GM18508 (cell line): ENCODE data around the gene COL19A1.
"Not testable (repeated sequence)": the region's sequence is repeated elsewhere in the genome, so short reads cannot be mapped to it uniquely, and the experiment has no call there.

Experiments used
- ATAC-seq: cut with Tn5 transposase; IDR thresholded peaks from one replicate; pipeline ENCODE4 v1.9.1; 2021; ENCODE audit warnings: moderate number of reproducible peaks; ENCODE audit not compliant: insufficient read depth, unreplicated experiment

Gene COL19A1

DNA sequence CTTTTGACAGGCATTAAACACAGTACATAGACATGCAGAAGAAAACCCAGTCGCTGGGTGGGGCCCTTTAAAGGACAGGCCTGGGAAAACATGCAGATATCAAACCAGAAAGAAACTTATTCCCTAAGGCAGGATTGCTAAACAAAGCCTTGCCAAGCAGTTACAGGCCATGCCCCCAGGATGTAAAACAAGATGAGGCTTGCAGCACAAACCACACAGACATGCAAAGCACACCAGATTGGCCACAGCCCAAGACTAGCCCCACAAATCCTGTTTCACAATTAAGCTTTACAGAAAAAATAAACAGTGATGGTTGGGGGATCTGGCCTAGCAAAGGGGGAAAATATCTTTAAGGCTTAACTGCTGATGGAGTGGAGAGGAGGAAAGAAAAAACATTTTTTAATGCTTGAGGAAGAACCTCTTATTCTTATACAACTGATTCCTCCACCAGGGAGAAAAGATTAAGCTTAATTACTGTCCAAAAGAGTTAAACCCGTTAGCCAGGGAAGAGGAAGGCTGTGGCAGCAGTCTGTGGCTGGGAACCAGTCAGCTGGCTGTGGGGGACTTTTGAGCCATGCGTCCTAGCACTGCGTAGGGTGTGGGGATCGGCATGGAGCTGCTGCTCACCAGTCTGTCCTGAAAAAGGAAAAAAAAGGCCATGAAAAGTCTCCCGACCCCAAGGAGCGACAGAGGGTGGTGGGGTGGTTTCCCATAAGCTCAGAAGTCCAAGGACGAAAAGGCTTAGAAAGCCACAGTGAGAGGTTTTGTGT lies 28.4 kb downstream of the COL19A1 start:
- ATAC-seq, result no peak

DNA sequence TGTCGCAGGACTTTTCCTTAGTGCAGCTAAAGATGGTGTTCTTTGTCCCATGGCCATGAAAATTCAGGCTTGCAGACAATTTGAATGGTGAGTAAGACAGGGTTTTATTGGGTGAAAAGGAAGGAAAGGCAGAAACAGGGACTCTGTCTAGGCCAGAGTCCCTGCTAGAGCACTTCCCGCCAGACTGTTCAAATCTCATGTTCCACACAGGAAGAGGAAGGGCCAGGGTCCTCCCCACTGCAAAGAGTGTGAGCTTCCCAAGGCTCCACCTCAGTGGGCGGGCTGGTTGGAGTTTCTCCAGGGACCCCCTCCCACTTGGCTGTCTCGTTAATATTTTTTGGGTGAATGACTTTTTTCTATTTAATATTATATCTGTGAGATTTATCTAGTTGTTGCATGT lies 29.0 kb downstream of the COL19A1 start:
- no peak for ATAC-seq

DNA sequence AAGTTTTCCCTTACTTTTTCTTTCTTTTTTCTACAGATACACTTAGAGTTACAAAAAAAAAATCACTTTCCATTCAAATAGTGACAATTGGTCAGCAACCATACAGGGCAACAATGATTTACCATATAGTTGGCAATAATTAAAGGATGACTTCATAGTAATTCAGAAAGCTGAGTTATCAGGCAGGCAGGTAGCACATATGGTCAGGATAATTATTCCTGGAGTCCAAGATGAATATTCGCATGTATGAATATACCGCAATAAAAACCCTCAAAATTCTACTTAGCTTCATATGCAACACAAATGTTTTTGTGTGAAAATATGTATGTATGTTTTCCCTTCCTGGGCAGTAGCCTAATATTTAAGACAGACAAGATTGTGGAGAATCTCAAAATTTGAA lies 34.5 kb downstream of the COL19A1 start:
- ATAC-seq, result no peak

DNA sequence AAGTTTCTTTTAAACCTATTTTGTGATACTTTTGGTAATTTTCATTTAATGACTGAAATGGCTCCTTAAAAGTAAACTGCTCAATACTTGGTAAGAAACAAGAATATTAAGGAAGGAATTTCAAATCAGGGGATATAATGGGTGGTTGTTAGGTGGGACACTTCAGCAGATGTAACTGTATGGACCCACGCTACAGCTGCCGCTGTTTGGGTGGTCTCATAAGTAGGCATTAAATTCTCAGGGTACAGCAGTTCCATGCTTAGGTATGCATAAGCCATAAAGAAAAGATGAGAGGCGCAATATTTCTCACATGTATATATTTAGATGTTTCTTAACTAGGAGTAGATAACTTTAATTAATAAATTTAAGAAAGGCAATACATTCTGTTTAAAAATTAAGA lies 35.0 kb downstream of the COL19A1 start:
- no peak for ATAC-seq

DNA sequence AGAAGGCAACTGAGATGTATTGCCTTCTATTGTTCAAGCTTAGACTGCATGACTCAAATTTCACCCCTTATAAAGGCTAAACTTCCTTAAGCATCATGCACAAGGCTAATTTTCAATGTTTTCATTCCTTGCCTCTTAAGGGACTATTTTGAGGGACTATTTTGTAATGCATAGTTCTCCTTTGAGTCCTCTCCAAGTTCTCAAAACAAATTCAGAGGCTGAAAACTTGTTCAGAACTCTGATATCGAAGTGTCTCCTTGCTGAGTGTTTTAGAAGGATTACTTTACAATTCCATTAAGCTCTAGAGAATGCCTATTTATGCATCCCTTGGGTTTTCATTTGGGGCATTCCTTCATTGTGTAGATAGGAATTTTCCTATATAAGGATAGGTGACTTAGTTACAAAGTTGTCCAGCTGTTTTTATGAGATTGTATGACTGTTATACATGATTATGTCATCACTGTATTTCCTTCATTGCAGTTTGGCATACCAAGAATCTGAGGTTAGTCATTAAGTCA lies 41.7 kb downstream of the COL19A1 start:
- no peak for ATAC-seq

DNA sequence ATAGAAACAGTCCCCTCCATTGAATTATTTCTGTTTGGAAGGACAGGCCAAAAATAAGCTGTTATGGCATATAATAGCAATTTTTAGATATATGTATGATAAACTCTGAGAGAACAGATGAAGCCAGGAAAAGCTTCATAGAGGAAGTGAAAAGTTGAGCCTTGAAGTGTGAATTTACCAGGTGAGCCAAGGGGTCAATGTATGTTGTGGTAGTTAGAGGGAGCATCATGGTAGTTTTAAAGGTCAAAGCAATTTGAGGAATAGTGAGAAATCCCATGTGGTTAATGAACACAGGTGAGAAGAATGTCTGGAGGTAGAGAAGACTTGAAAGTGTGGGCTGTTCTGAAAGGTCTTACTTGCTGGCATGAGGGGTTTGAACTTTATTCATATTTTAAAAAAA lies 47.0 kb downstream of the COL19A1 start:
- ATAC-seq, result no peak

DNA sequence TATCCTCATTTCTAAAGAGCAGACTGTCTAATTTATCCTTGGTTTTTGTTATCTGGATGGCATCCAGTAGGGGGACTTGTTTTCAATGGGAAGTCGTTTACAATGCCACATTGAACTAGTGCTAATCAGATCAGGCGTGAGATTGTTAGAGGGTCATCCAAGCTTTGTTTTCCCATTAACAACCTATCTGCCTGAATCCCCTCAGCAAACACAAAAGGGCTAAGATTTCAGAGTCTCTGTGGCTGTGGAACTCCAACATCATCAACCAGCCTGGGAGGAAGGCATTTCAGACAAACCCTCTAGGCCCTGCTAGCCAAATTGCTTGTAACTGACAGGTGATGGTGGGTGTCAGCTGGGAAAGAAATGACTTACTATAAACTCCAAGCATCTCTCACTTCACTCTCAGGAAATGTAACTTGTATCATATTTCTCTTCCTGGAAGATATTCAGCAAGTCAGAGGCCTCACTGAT lies 47.7 kb downstream of the COL19A1 start:
- ATAC-seq, result no peak

DNA sequence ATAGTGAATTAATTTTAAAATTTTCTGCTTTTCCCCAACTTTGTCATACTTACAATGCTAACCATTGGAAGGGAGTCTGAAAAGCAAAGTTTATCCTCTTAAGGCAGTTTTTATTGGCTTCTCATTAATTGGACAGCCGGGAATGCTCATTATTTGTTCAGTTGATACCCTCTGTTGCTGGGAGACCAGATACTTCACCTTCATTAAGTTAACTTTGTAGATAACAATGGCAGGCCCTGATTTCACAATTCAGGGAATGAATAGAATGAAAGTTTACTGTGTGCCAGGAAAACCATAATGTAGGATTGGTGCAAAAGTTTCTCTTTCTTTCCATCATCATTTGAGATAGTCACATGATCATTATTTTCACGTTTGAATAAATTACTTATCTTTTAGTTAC lies 49.0 kb downstream of the COL19A1 start:
- ATAC-seq, result no peak

DNA sequence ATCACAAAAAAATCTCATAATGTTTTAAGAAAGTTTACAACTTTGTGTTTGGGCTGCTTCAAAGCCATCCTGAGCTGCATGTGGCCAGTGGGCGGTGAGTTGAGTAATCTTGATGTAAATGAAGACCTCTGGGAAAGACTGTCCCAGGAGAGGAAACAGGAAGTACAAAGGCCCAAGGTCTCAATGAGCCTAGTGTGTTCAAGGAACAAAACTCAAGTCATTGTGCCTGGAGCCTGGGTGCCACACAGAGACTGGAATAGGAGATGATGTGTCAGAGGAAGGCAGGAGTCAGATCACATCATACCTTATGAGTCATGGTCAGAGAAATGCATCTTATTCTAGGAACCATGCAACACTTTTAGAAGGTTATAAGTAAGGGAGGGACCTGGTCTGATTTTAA lies 51.5 kb downstream of the COL19A1 start:
- ATAC-seq, result peak; percentile 49

DNA sequence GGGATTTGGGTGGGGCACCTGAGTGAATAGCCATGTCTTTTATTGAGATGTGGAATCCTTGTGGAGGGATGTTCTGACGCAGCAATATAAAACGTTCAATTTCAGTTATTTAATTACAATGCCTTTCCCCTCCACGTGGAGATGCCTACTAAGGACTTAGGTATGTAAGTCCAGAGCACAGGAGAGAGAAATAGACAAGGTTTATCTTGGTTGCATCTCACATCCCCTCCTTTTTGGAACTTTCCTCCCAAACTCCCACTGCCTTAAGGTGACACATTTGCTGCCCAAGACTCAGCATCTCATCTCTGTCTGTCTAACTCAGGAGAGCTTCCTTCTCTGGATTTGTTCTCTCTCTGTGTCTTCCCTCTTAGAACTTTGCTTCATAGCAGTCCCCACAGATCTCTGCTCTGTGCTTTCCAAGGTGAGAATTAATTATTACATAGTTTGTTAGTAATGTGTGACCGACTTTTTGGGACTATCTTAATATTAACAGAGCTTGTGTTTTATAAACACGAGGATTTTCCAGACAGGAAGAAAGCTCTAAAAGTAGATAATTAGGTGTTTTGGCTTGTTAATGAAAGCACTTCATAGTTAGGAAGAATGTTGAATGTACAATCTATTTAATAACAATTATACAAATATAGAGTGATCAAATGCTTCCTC lies 52.6 kb downstream of the COL19A1 start:
- ATAC-seq, result no peak

DNA sequence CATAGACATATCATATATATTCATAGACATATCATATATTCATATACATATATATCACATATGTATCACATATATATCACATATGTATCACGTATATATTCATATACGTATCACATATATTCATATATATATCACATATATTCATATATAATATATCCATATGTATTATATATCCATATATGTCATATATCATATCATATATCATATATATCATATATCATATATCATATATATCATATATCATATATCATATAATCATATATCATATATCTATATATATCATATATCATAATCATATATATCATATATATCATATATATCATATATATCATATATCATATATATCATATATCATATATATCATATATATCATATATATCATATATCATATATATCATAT lies 54.7 kb downstream of the COL19A1 start:
- ATAC-seq, result not testable (repeated sequence)

DNA sequence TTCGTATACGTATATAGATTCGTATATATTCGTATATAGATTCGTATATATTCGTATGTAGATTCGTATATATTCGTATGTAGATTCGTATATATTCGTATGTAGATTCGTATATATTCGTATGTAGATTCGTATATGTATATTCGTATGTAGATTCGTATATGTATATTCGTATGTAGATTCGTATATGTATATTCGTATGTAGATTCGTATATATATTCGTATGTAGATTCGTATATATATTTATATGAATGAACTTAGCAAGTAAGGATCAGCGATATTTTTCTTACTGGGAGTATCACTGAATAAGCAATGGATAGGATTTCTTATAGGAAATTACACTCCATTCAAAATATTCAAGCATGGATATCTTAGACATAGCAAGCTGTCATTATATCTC lies 55.3 kb downstream of the COL19A1 start:
- not testable (repeated sequence) for ATAC-seq

DNA sequence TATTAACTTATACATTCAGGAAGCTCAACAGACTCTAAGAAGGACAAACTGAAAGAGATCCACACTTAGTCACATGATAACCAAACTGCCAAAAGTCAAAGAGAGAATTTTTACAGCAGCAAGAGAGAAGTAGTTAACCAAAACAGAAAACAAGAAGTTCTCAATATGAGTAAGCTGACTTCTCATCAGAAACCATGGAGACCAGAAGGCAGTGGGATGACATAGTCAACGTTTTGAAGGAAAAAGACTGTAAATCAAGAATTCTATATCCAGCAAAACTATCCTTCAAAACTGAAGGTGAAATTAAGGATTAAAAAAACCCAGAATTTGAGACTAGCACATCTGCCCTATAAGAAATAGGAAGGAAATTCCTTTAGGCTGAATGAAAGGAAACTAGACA lies 60.4 kb downstream of the COL19A1 start:
- no peak for ATAC-seq

DNA sequence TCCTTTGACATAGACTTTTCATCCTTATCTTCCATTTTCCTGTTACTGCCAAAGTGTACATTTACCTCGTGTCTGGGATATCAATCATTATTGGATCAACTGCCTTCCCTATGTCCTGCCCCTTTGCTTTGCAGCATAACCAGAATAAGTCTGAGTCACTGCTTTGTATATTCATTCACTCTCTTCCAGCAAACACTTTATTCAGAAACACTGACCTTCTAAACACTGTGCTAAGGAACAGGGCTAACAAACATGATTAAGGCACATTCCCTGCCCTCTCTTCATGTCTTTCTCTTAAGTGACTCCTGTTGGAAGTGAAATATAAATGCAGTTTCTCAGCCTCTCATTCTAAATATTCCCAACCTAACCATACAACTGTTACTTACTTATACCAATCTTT lies 66.9 kb downstream of the COL19A1 start:
- no peak for ATAC-seq

DNA sequence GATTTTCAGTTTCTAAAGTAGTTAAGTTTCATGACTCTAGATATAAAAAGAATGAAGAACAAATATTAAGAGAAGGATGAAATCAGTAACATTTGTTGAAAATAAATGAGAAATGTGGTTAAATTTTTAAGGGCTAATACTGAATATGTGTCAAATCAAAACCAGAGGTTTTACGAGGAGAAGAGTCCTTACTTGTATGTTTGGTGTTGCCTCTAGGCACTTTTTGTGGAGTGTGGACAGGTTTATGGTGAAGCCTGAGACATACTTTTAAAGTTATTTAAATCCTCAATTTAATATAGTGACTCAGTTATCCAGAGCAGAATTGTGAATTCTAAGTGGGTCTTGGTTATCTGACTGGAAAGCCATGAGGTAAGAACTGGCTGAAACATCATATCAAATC lies 68.7 kb downstream of the COL19A1 start:
- ATAC-seq, result peak; percentile 56

DNA sequence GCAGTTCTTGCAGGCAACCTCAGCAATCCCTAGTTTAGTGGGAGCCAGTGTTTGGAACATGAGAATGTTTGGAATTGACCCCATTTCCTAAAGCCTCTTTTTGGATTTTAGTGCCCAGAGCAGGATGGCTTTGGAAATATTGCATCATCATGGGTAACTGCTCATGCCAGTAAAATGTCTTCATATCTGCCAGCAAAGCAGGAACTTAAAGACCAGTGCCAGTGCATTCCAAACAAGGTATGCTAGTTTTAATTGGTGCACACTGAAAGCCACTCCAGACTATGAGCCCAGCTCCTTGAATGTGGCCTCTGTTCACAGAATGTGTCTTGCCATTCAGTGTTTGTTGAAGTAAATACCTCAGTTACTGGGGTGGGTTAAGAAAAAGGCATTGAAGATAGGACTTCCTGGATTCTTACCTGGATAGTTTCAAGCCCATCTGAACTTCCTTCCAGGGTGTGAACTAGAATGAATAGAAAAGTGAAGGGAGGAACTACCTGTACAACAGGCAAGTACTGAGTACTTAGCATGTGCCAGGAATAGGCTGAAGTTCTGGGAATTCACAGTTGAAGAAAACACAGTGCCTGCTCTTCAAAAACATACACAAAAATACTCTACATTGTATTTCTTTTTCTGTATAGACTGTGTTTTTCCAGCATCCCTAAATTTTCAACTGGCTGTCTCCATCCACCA lies 70.5 kb downstream of the COL19A1 start:
- ATAC-seq, result no peak

DNA sequence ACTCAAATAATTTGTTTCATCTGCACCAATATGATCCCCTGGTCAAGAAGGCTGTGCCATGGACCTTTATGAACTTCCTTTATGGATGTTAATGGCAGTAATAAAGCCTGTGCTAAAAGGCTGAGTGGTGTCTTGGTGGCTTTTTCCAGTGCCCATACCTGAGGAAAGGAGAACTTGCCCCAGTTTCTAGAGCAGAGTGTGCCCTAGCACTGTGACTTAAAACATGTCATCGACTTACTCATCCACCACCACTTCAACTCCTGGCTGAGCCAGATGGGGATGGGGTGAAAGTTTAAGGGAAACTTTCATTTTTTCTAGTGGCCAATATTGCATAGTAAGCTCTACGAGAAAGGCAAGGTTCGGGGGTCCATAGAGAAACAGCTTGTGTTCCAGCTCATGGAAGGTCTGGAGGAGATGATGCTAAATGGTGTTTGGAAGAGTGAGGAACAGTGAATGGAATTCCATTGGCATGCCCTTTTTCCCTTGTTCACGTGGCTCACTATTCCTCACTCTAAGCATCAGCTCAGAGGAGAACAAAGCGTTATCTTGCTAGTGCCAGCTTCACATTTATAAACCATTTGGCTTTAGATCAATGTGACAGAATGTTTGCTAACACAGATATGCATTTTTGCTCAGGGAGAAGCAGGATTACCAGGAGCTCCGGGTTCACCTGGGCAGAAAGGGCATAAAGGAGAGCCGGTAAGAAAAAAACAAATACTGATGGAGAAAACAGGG lies 71.2 kb downstream of the COL19A1 start:
- no peak for ATAC-seq

DNA sequence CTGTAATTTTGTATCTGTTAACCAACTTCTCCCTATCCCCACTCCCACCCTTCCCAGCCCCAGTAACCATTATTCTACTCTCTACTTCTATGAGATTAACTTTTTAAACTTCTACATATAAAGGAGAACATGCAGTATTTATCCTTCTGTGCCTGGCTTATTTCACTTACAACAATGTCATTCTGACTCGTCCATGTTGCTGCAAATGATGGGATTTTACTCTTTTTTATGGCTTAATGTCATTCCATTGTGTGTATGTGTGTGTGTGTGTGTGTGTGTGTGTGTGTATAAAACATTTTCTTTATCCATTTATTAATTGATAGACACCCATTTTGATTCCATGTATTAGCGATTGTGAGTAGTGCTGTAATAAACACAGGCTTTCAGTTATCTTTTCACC lies 76.1 kb downstream of the COL19A1 start:
- ATAC-seq, result no peak

DNA sequence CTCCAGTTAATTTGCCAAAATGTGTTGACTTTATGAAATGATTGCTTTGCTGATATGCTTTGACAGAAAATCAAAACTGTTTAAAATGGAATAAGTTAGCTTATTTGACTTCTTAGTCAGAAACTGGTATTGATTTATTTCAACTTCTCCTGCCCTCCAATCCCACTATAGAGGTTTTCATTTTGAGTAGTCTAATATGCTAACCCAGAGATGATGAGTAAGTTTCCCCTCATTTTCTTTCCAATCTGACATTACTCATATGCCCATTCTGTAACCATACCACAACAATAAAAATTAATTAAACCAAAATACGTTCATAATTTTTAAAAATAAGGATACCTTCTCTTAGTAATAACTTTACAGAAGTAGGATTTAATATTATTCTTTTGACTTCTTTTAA lies 78.8 kb downstream of the COL19A1 start:
- no peak for ATAC-seq

DNA sequence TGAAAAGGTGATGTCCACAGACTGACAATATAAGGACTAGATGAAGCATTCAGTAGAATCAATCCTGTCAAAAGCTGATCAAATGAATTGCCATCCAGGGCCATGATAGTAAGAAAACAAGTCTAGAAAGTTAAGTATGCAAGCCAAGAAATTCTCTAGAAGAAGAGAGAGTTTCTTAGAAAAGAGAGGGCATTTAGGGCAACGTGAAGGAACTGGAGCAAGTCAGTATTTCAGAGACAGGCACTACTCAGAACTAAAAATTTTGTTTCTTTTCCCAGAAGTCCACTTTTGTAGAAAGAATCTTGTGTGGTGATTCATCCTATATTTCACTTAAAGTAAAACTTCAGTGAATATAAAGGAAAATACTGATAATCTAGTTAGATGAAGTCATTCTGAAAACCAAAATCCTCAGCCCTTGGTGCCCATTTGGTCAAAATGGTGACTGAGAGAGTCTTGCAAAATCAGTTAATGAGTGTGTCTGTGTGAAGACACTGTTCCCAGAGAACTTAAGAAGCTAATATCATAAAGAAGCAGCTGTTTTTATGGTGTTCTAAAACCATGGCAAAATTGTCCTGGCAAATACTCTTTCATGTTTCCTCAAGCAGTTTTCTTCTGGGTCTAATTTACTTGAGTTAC lies 82.2 kb downstream of the COL19A1 start:
- no peak for ATAC-seq
